HG03469 (cell line): ENCODE data around the gene LCN15.
"Not testable (repeated sequence)": the region's sequence is repeated elsewhere in the genome, so short reads cannot be mapped to it uniquely, and the experiment has no call there.

ENCODE experiments used
- ATAC-seq: cut with Tn5 transposase; IDR thresholded peaks from one replicate; pipeline ENCODE4 v1.9.1; 2021; ENCODE audit warnings: mild to moderate bottlenecking, moderate library complexity, moderate number of reproducible peaks; ENCODE audit not compliant: unreplicated experiment

The LCN15 gene

GRCh38 chr9:136723362-136723976 lies 40.8 kb downstream of the LCN15 start:
- ATAC-seq, result no peak

GRCh38 chr9:136722969-136723356 lies 41.4 kb downstream of the LCN15 start:
- no peak for ATAC-seq

- no peak for ATAC-seq
Measured at GRCh38 chr9:136722093-136722968, 42.0 kb downstream of the LCN15 start.

GRCh38 chr9:136721339-136722092 lies 42.8 kb downstream of the LCN15 start:
- no peak for ATAC-seq

- no peak for ATAC-seq
Measured at GRCh38 chr9:136720898-136721338, 43.4 kb downstream of the LCN15 start.

- ATAC-seq, result no peak
Measured at GRCh38 chr9:136720251-136720897, 43.9 kb downstream of the LCN15 start.

GRCh38 chr9:136719195-136719880 lies 45.0 kb downstream of the LCN15 start:
- ATAC-seq, result no peak

GRCh38 chr9:136718345-136719194 lies 45.7 kb downstream of the LCN15 start:
- ATAC-seq, result no peak

- ATAC-seq, result no peak
Measured at GRCh38 chr9:136717399-136717798, 46.9 kb downstream of the LCN15 start.

GRCh38 chr9:136714893-136715274 lies 49.4 kb downstream of the LCN15 start:
- ATAC-seq, result no peak

- no peak for ATAC-seq
Measured at GRCh38 chr9:136714096-136714892, 50.0 kb downstream of the LCN15 start.

- ATAC-seq, result no peak
Measured at GRCh38 chr9:136713550-136713949, 50.8 kb downstream of the LCN15 start.

- no peak for ATAC-seq
Measured at GRCh38 chr9:136712690-136713544, 51.4 kb downstream of the LCN15 start.

GRCh38 chr9:136711751-136712689 lies 52.3 kb downstream of the LCN15 start, which contains the start of gene DIPK1B:
Gene DIPK1B (plus strand): TSS chr9:136712572. CDS start chr9:136712666, 94 bp downstream.
- ATAC-seq, result no peak

GRCh38 chr9:136711219-136711648 lies 53.1 kb downstream of the LCN15 start:
- ATAC-seq, result not testable (repeated sequence)

- ATAC-seq, result no peak
Measured at GRCh38 chr9:136710543-136710942, 53.8 kb downstream of the LCN15 start.
